ENCODE results near the gene SMIM8. TPM values are rescaled to one million over a fixed set of nuclear protein-coding genes. Genes with fewer than 3 reads are reported as not detected.

The SMIM8 gene
- total RNA-seq, 6 experiments from 2014 or later = 2.8 to 5.9 (median 4.3) TPM

- Histone ChIP-seq H3K36me3 (no peaks in the 10 kb centered on the region), H3K4me3 (no peak overlapping the region), H3K27ac (no peak overlapping the region), H3K4me1 (no peaks in the 10 kb centered on the region), H3K27me3 (no peaks in the 10 kb centered on the region), H3K9me3 (no peaks in the 10 kb centered on the region)
- intact Hi-C loops (cut with DNase I) = no loop called here
- 95% methylated on average over 3 of the region's 3 CpGs for WGBS (ENCODE audit: insufficient coverage, low coverage, low lambda C conversion rate, missing lambda C conversion rate)
- DNase-seq (no peak), ATAC-seq (no peak)
- TF ChIP-seq POLR2A (IDR thresholded peaks at IDR 0.05) = no peak
- no peak for TF ChIP-seq CTCF (IDR thresholded peaks at IDR 0.05)
These were observed 35.2 kb downstream of the SMIM8 start for GRCh38 chr6:87357479-87358196.

- TF ChIP-seq CTCF (IDR thresholded peaks at IDR 0.05) (no peak), POLR2A (IDR thresholded peaks at IDR 0.05) (no peak)
- DNase-seq = no peak
- H3K36me3 ChIP-seq = no peaks in the 10 kb centered on the region
- WGBS (ENCODE audit: insufficient coverage, low coverage, low lambda C conversion rate, missing lambda C conversion rate) = 75% methylated on average over 5 of the region's 5 CpGs
- H3K4me1 ChIP-seq = no peaks in the 10 kb centered on the region
- no peak for ATAC-seq
- H3K27ac ChIP-seq = no peak overlapping the region
- H3K27me3 ChIP-seq = no peaks in the 10 kb centered on the region
- no peaks in the 10 kb centered on the region for H3K9me3 ChIP-seq
- intact Hi-C loops (cut with DNase I) = no loop called here
- H3K4me3 ChIP-seq = no peak overlapping the region
These were observed 42.3 kb downstream of the SMIM8 start for GRCh38 chr6:87364602-87365252.

GRCh38 chr6:87366072-87366827, 43.9 kb downstream of the SMIM8 start:
- intact Hi-C loops (cut with DNase I) = no loop called here
- Histone ChIP-seq H3K36me3 (no peaks in the 10 kb centered on the region), H3K27me3 (no peaks in the 10 kb centered on the region), H3K4me3 (no peak overlapping the region), H3K9me3 (no peaks in the 10 kb centered on the region), H3K27ac (no peak overlapping the region), H3K4me1 (no peaks in the 10 kb centered on the region)
- DNase-seq (no peak), ATAC-seq (no peak)
- WGBS (ENCODE audit: insufficient coverage, low coverage, low lambda C conversion rate, missing lambda C conversion rate) = 92% methylated on average over 4 of the region's 4 CpGs
- no peak for TF ChIP-seq POLR2A (IDR thresholded peaks at IDR 0.05)
- TF ChIP-seq CTCF (IDR thresholded peaks at IDR 0.05) = no peak

GRCh38 chr6:87366899-87367298, 44.5 kb downstream of the SMIM8 start:
- no peak overlapping the region for H3K27ac ChIP-seq
- TF ChIP-seq CTCF (IDR thresholded peaks at IDR 0.05) = no peak
- DNase-seq = no peak
- WGBS (ENCODE audit: insufficient coverage, low coverage, low lambda C conversion rate, missing lambda C conversion rate) = 83% methylated on average over 1 of the region's 3 CpGs
- no peaks in the 10 kb centered on the region for H3K4me1 ChIP-seq
- intact Hi-C loops (cut with DNase I) = no loop called here
- no peaks in the 10 kb centered on the region for H3K9me3 ChIP-seq
- no peaks in the 10 kb centered on the region for H3K36me3 ChIP-seq
- ATAC-seq = no peak
- no peak overlapping the region for H3K4me3 ChIP-seq
- no peaks in the 10 kb centered on the region for H3K27me3 ChIP-seq
